Left ventricle myocardium superior (tissue), 1 donor: ENCODE measurements around the gene PRICKLE3. TPM values are rescaled to one million over a fixed set of nuclear protein-coding genes. Genes with fewer than 3 reads are reported as not detected.
A peak's percentile ranks its signal among the peaks of the same experiment; 100 is the strongest.
"Not testable (repeated sequence)": the region's sequence is repeated elsewhere in the genome, so short reads cannot be mapped to it uniquely, and the experiment has no call there.

Experiments used
- ATAC-seq: fragments of 200-7000 bp; cut with Tn5 transposase; one replicate; pipeline ENCODE4 v1.9.1; 2020; ENCODE audit warnings: mild to moderate bottlenecking, moderate library complexity
- DNase-seq: peaks from one replicate; pipeline ENCODE4 v3.0.0-alpha.2; 2020
- intact Hi-C: fragments of 100-400 bp; cut with micrococcal nuclease; formaldehyde crosslinking; loops from one replicate; pipeline ENCODE4 v1.11.0; 2022
- total RNA-seq: library from RNA; stranded (reverse); fragmentation: NEBNext Ultra II Directional; extraction: Animal tissue kit (Norgen Biotek cat#: 25700); gene quantifications from one replicate; pipeline ENCODE4 v1.2.1, GENCODE V29; 2021
- donor health status: DM: no; HTN: yes; CAD: no; lungs with severe emphysema.

PRICKLE3 gene
- total RNA-seq, 1 donor from 2014 or later = 12.7 TPM

- intact Hi-C loops = no loop called here
- DNase-seq = no peak
Observed at GRCh38 chrX:49137492-49137891, 48.7 kb downstream of the PRICKLE3 start.

GRCh38 chrX:49133759-49134158, 52.4 kb downstream of the PRICKLE3 start:
- DNase-seq = no peak

More at GRCh38 chrX:49137492-49137891, 48.7 kb downstream of the PRICKLE3 start:
- ATAC-seq = no peak

GRCh38 chrX:49132275-49132674, 53.9 kb downstream of the PRICKLE3 start:
- ATAC-seq, intact Hi-C loops, DNase-seq: not testable (repeated sequence)

More at GRCh38 chrX:49133759-49134158, 52.4 kb downstream of the PRICKLE3 start:
- intact Hi-C loops = no loop called here
- ATAC-seq = peak; percentile 55

- intact Hi-C loops = no loop called here
- ATAC-seq = no peak
Observed at GRCh38 chrX:49129427-49129826, 56.7 kb downstream of the PRICKLE3 start.

GRCh38 chrX:49127742-49128258, 58.4 kb downstream of the PRICKLE3 start:
- ATAC-seq, intact Hi-C loops, DNase-seq: not testable (repeated sequence)

More at GRCh38 chrX:49129427-49129826, 56.7 kb downstream of the PRICKLE3 start:
- no peak for DNase-seq

Other genes with a start within 250 kb of the PRICKLE3 start
- 18.9 TPM for gene OTUD5, start 228.8 kb downstream of the PRICKLE3 start, total RNA-seq
- gene KCND1, start 214.5 kb downstream of the PRICKLE3 start, total RNA-seq = 0.47 TPM
- 18.1 TPM for gene GRIPAP1, start 184.1 kb downstream of the PRICKLE3 start, total RNA-seq
- 18.5 TPM for gene TFE3, start 143.0 kb downstream of the PRICKLE3 start, total RNA-seq
- 1.7 TPM for gene CCDC120, start 127.4 kb downstream of the PRICKLE3 start, total RNA-seq
- gene PRAF2, start 112.4 kb downstream of the PRICKLE3 start, total RNA-seq = 6.3 TPM
- 65.4 TPM for gene WDR45, start 106.5 kb downstream of the PRICKLE3 start, total RNA-seq
- 18.9 TPM for gene GPKOW, start 62.6 kb downstream of the PRICKLE3 start, total RNA-seq
- 3.8 TPM for gene MAGIX, start 23.6 kb downstream of the PRICKLE3 start, total RNA-seq
- 62.3 TPM for gene PLP2, start 14.5 kb downstream of the PRICKLE3 start, total RNA-seq
- 1.5 TPM for gene SYP, start 13.8 kb upstream of the PRICKLE3 start, total RNA-seq
- gene CACNA1F, start 47.0 kb upstream of the PRICKLE3 start, total RNA-seq = 0.47 TPM
- gene CCDC22, start 49.1 kb upstream of the PRICKLE3 start, total RNA-seq = 12.3 TPM
- not detected for gene FOXP3, start 78.3 kb upstream of the PRICKLE3 start, total RNA-seq
- 22.1 TPM for gene PPP1R3F, start 83.4 kb upstream of the PRICKLE3 start, total RNA-seq
- gene GAGE10, start 117.3 kb upstream of the PRICKLE3 start, total RNA-seq = not detected
- not detected for gene GAGE12J, start 135.7 kb upstream of the PRICKLE3 start, total RNA-seq
- not detected for gene GAGE13, start 145.2 kb upstream of the PRICKLE3 start, total RNA-seq